Right lobe of liver (tissue), 6 donors: Measurements from ENCODE around the gene KAZN. TPM values are rescaled to one million over a fixed set of nuclear protein-coding genes. Genes with fewer than 3 reads are reported as not detected.
"Not testable (repeated sequence)": the region's sequence is repeated elsewhere in the genome, so short reads cannot be mapped to it uniquely, and the experiment has no call there.

Experiments used
- ATAC-seq, 4 donors: fragments of 200-7000 bp; cut with Tn5 transposase; one replicate each; pipeline ENCODE4 v1.9.1; 2020; ENCODE audit warnings: mild to moderate bottlenecking in 4 of 4, moderate library complexity in 4 of 4
- DNase-seq, 3 donors: peaks; one replicate each; pipeline ENCODE4 v3.0.0-alpha.2; 2020
- H3K27ac ChIP-seq, 3 donors: fragments of 200-600 bp; one replicate each; pipeline ENCODE4 v1.8.0; 2022
- H3K27me3 ChIP-seq, 2 donors: fragments of 200-600 bp; one replicate each; pipeline ENCODE4 v1.8.0; 2022
- H3K36me3 ChIP-seq, 4 donors: fragments of 200-600 bp; sonication (generic) in 1 of 4; one replicate each; pipeline versions ENCODE4 v1.5.1 to v1.8.0; 2017 to 2022; ENCODE audit warnings: control low read depth in 1 of 4
- H3K4me1 ChIP-seq, 4 donors: fragments of 200-600 bp; sonication (generic) in 1 of 4; one replicate each; pipeline versions ENCODE4 v1.5.1 to v1.8.0; 2017 to 2022; ENCODE audit warnings: control low read depth in 1 of 4
- H3K4me3 ChIP-seq, 3 donors: fragments of 200-600 bp; one replicate each; pipeline ENCODE4 v1.8.0; 2022
- H3K9me3 ChIP-seq, 4 donors: fragments of 200-600 bp; sonication (generic) in 1 of 4; one replicate each; pipeline versions ENCODE4 v1.5.1 to v1.8.0; 2017 to 2022; ENCODE audit warnings: control low read depth in 1 of 4
- CTCF ChIP-seq, 4 donors: fragments of 200-600 bp in 3 of 4; fragments of 450-650 bp in 1 of 4; IDR thresholded peaks; one replicate each; pipeline versions ENCODE4 v1.5.1 to v1.8.0; 2016 to 2022; ENCODE audit warnings: antibody characterized with exemption in 4 of 4, mild to moderate bottlenecking in 2 of 4
- POLR2A ChIP-seq: fragments of 450-650 bp; IDR thresholded peaks from one replicate; pipeline ENCODE4 v1.6.1; 2017; ENCODE audit warnings: antibody characterized with exemption, mild to moderate bottlenecking
- WGBS: methylation state at CpG from one replicate; pipeline ENCODE4 v1.1.6; 2018; ENCODE audit warnings: low coverage, low lambda C conversion rate; ENCODE audit not compliant: insufficient coverage; ENCODE audit errors: missing lambda C conversion rate; 5-methylcytosine and 5-hydroxymethylcytosine counted together
- intact Hi-C, 2 donors: fragments of 100-400 bp; cut with DNase I; formaldehyde crosslinking; loops; one replicate each; pipeline versions ENCODE4 v1.11.2 to v1.14.1; 2022
- total RNA-seq, 6 experiments: library from RNA; depleted of rRNA in 2 of 6; stranded (reverse); fragments of >200 nt in 2 of 6; fragmentation: NEBNext Ultra II Directional in 3 of 6; extraction: Animal tissue kit (Norgen Biotek cat#: 25700) in 3 of 6; gene quantifications; one replicate each; pipeline versions ENCODE4 v1.1.0 to v1.2.4, GENCODE V29; 2016 to 2023
- donor health status: DM: no; HTN: yes; CAD: no.
- donor health status: DM: no; HTN: no; CAD: no.
- donor health status: DM: no; HTN: no; CAD: no.
- donor health status: DM: no; HTN: yes; CAD: no.
- donor health status: DM: no; HTN: yes; CAD: no.

KAZN gene
- total RNA-seq, 6 experiments from 2014 or later, result 1.5 to 7.2 (median 2.7) TPM

GRCh38 chr1:15129944-15130343, 531.5 kb downstream of the KAZN start:
- no peaks in the 10 kb centered on the region for H3K36me3 ChIP-seq
- no peaks in the 10 kb centered on the region for H3K4me1 ChIP-seq
- no peak for TF ChIP-seq CTCF (IDR thresholded peaks at IDR 0.05)
- no peak for TF ChIP-seq POLR2A
- no peaks in the 10 kb centered on the region for H3K9me3 ChIP-seq
- H3K27ac ChIP-seq, result no peak overlapping the region
- ATAC-seq (no peak), DNase-seq (no peak)
- H3K27me3 ChIP-seq, result no peaks in the 10 kb centered on the region
- WGBS, result 48% methylated on average over 3 of the region's 4 CpGs
- intact Hi-C loops, result loop anchor here (5.0 to 10.0 kb wide), 3 partner anchors 145 to 175 kb away; no protein-coding TSS in a partner anchor
- no peak overlapping the region for H3K4me3 ChIP-seq

GRCh38 chr1:15130607-15131006, 532.1 kb downstream of the KAZN start:
- Histone ChIP-seq H3K9me3 (no peaks in the 10 kb centered on the region), H3K27me3 (no peaks in the 10 kb centered on the region), H3K4me3 (no peak overlapping the region), H3K27ac (no peak overlapping the region), H3K4me1 (no peaks in the 10 kb centered on the region), H3K36me3 (no peaks in the 10 kb centered on the region)
- TF ChIP-seq CTCF (IDR thresholded peaks at IDR 0.05), result no peak
- no peak for TF ChIP-seq POLR2A
- intact Hi-C loops, result no loop called here
- ATAC-seq (no peak), DNase-seq (no peak)
- 60% methylated on average over 1 of the region's 3 CpGs for WGBS

- H3K4me3 ChIP-seq, result no peak overlapping the region
- no peaks in the 10 kb centered on the region for H3K4me1 ChIP-seq
- TF ChIP-seq CTCF (IDR thresholded peaks at IDR 0.05) (no peak), POLR2A (no peak)
- 48% methylated on average over 2 of the region's 2 CpGs for WGBS
- no peaks in the 10 kb centered on the region for H3K27me3 ChIP-seq
- H3K36me3 ChIP-seq, result no peaks in the 10 kb centered on the region
- H3K9me3 ChIP-seq, result no peaks in the 10 kb centered on the region
- no peak for ATAC-seq
- intact Hi-C loops, result no loop called here
- no peak overlapping the region for H3K27ac ChIP-seq
- no peak for DNase-seq
These were observed 534.5 kb downstream of the KAZN start for GRCh38 chr1:15132965-15133364.

GRCh38 chr1:15134285-15134684, 535.8 kb downstream of the KAZN start:
- whole genome bisulfite sequencing, result 56% methylated on average over 2 of the region's 2 CpGs
- Histone ChIP-seq H3K27me3 (no peaks in the 10 kb centered on the region), H3K9me3 (no peaks in the 10 kb centered on the region), H3K4me1 (no peaks in the 10 kb centered on the region), H3K4me3 (no peak overlapping the region), H3K36me3 (no peaks in the 10 kb centered on the region), H3K27ac (no peak overlapping the region)
- DNase-seq, result no peak
- TF ChIP-seq POLR2A, result no peak
- no peak for TF ChIP-seq CTCF (IDR thresholded peaks at IDR 0.05)
- intact Hi-C loops, result no loop called here
- ATAC-seq, result no peak

- H3K4me3 ChIP-seq, intact Hi-C loops, H3K36me3 ChIP-seq, ATAC-seq, H3K27ac ChIP-seq, H3K4me1 ChIP-seq, H3K9me3 ChIP-seq, H3K27me3 ChIP-seq, DNase-seq: not testable (repeated sequence)
- WGBS, result 69% methylated on average over 8 of the region's 10 CpGs
These were observed 537.1 kb downstream of the KAZN start for GRCh38 chr1:15135604-15136003.
